Mesendoderm (in vitro differentiated cells): ENCODE data around the gene MFAP1.

Experiments used
- DNase-seq: peaks from one replicate; pipeline ENCODE4 v3.0.0; 2013
- H2AK5ac ChIP-seq: 2 replicates; pipeline ENCODE4 v1.6.1; 2013; ENCODE audit warnings: low read length, inconsistent platforms
- H2BK120ac ChIP-seq: 2 replicates; pipeline ENCODE4 v1.6.1; 2013; ENCODE audit warnings: low read depth, mild to moderate bottlenecking, low read length, moderate library complexity, mixed read lengths
- H2BK15ac ChIP-seq: replicated peaks from 2 replicates; pipeline ENCODE4 v1.6.1; 2013; ENCODE audit warnings: low read depth, mild to moderate bottlenecking, moderate library complexity
- H2BK5ac ChIP-seq: 2 replicates; pipeline ENCODE4 v1.6.1; 2013; ENCODE audit warnings: low read length, inconsistent platforms
- H3K18ac ChIP-seq: 2 replicates; pipeline ENCODE4 v1.6.1; 2013; ENCODE audit warnings: mild to moderate bottlenecking, low read length, mixed read lengths
- H3K23ac ChIP-seq: one replicate; pipeline ENCODE4 v1.6.1; 2013; ENCODE audit warnings: low read length
- H3K27ac ChIP-seq: 2 replicates; pipeline ENCODE4 v1.5.1; 2013; ENCODE audit warnings: low read depth, mild to moderate bottlenecking, inconsistent platforms, low read length, moderate library complexity
- H3K27me3 ChIP-seq: 2 replicates; pipeline ENCODE4 v1.6.1; 2013; ENCODE audit warnings: low read length, control low read depth, mild to moderate bottlenecking, inconsistent platforms; ENCODE audit not compliant: insufficient read depth, poor library complexity
- H3K36me3 ChIP-seq: 2 replicates; pipeline ENCODE4 v1.6.1; 2013; ENCODE audit warnings: low read length, inconsistent platforms; ENCODE audit not compliant: control insufficient read depth, insufficient read depth
- H3K4ac ChIP-seq: one replicate; pipeline ENCODE4 v1.6.1; 2013; ENCODE audit warnings: low read depth, mild to moderate bottlenecking, low read length, moderate library complexity
- H3K4me1 ChIP-seq: 2 replicates; pipeline ENCODE4 v1.6.1; 2013; ENCODE audit warnings: low read depth, low read length, inconsistent platforms; ENCODE audit not compliant: control insufficient read depth
- H3K4me2 ChIP-seq: 2 replicates; pipeline ENCODE4 v1.6.1; 2013; ENCODE audit warnings: low read length
- H3K4me3 ChIP-seq: 2 replicates; pipeline ENCODE4 v1.5.1; 2013; ENCODE audit warnings: mild to moderate bottlenecking, low read length
- H3K56ac ChIP-seq: one replicate; pipeline ENCODE4 v1.6.1; 2013; ENCODE audit warnings: low read length
- H3K79me1 ChIP-seq: 2 replicates; pipeline ENCODE4 v1.6.1; 2013; ENCODE audit warnings: low read length, inconsistent platforms
- H3K79me2 ChIP-seq: 2 replicates; pipeline ENCODE4 v1.6.1; 2013; ENCODE audit warnings: mild to moderate bottlenecking, low read length; ENCODE audit not compliant: control insufficient read depth, insufficient read depth
- H3K9ac ChIP-seq: 2 replicates; pipeline ENCODE4 v1.6.1; 2013; ENCODE audit warnings: low read length, inconsistent platforms
- H4K5ac ChIP-seq: one replicate; pipeline ENCODE4 v1.6.1; 2013; ENCODE audit warnings: low read length
- H4K8ac ChIP-seq: one replicate; pipeline ENCODE4 v1.6.1; 2013; ENCODE audit warnings: low read depth, mild to moderate bottlenecking, control low read depth, low read length, moderate library complexity
- WGBS: extraction: QIAGEN DNeasy Blood & Tissue Kit; methylation state at CpG from one replicate; pipeline ENCODE4 v1.1.7; 2013; ENCODE audit warnings: low lambda C conversion rate, missing lambda C conversion rate; ENCODE audit not compliant: insufficient coverage; ENCODE audit errors: extremely low coverage; 5-methylcytosine and 5-hydroxymethylcytosine counted together

Gene MFAP1

DNA sequence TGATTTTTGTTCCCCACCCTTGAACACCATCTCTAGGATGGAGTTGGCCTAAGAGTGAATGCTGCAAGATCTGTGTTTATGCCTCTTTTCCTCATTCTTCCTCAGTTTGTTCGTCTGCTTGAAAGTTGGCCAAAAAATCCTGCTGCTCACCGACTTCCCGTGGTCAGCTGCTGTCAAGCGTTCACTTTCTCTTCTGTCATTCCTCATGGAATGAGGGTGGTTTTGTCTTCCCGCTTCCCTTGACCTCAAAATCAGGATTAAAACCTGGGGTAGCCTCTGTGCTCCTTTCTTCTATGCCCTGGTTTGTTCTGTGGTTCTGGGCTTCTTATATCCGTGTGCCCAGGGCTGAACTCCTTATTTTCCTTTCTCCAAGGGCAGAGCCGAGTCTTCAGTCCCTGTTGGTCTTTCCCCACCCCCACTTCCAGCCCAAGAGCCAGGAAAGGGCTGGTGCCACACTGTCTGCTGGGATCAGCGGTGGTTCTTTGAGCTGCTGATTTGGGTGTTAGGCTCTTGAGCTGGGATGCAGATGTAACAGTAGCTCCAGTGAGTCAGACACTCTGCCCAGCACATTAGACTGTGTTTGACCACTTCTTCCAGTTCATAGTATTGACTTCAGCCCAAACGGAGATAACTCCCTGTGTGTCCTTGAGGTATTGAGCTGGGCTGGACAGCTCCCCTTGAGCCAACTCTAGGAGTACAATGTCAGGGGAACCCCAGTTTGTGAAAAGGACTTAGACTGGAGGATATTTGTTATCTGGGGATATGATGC, 30.0 kb downstream of the MFAP1 start:
- Histone ChIP-seq H3K79me1 (peaks cover 20% of the 10 kb centered on the region), H3K4me3 (no peak overlapping the region), H2BK120ac (no peak overlapping the region), H3K4me2 (no peak overlapping the region), H4K5ac (no peak overlapping the region), H3K79me2 (peaks cover 16% of the 10 kb centered on the region), H2BK5ac (no peak overlapping the region), H3K56ac (no peak overlapping the region), H2AK5ac (no peak overlapping the region), H3K27me3 (no peaks in the 10 kb centered on the region), H2BK15ac (no peak overlapping the region), H3K9ac (no peak overlapping the region), H3K36me3 (peaks cover 2% of the 10 kb centered on the region), H3K23ac (no peak overlapping the region), H3K18ac (no peak overlapping the region), H4K8ac (no peak overlapping the region), H3K4me1 (peaks cover 23% of the 10 kb centered on the region), H3K27ac (no peak overlapping the region), H3K4ac (no peak overlapping the region)
- no CpG with 5 or more reads among the region's 9 CpGs for WGBS
- peak; percentile 46 for DNase-seq

DNA sequence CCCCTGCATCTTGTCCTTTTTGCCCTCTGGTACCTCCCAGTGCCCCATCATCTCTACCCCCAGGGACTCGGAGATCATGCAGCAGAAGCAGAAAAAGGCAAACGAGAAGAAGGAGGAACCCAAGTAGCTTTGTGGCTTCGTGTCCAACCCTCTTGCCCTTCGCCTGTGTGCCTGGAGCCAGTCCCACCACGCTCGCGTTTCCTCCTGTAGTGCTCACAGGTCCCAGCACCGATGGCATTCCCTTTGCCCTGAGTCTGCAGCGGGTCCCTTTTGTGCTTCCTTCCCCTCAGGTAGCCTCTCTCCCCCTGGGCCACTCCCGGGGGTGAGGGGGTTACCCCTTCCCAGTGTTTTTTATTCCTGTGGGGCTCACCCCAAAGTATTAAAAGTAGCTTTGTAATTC, 30.8 kb downstream of the MFAP1 start:
- no peak overlapping the region for H3K27ac ChIP-seq

DNA sequence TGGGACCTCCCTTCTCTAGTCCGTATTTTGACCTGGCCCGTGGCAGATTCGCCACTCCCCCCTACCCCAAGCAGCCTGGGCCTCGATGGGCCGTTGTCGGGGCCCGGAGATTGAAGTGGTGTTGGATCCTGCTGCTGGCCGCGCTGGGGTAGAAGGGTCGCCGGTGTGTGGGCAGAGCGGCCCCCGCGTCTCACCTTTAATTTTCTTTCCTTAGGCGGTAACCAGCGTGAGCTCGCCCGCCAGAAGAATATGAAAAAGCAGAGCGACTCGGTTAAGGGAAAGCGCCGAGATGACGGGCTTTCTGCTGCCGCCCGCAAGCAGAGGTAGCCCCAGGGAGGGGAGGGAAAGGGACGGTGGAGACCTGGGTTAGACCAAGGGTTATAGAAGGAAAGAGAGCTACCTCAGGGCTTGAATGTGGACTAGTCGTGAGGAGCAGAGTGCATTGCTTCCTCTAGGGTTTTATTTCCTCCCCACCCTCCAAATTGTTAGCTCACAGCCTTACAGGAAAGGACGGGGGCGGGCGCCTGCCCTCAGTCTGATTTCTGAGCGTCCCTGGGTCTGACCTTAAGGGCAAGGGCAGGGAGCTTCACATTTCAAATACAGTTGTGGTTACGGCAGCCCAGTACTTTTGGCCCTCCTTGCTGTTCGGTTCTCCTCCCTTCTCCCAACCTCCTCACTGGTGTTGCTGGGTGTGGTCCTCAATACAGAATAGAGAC, 31.6 kb downstream of the MFAP1 start:
- Histone ChIP-seq H3K4me2 (peak overlapping the region; percentile 92), H3K36me3 (peaks cover 2% of the 10 kb centered on the region), H3K56ac (peak overlapping the region; percentile 98), H4K5ac (no peak overlapping the region), H3K9ac (peak overlapping the region; percentile 99), H2BK5ac (peak overlapping the region; percentile 30), H3K18ac (peak overlapping the region; percentile 78), H3K4ac (peak overlapping the region; percentile 95), H3K4me1 (peaks cover 23% of the 10 kb centered on the region), H3K79me2 (peaks cover 16% of the 10 kb centered on the region), H3K27ac (peak overlapping the region; percentile 21), H3K4me3 (peak overlapping the region; percentile 95), H3K23ac (peak overlapping the region; percentile 91), H4K8ac (no peak overlapping the region), H2AK5ac (peak overlapping the region; percentile 48), H3K79me1 (peaks cover 20% of the 10 kb centered on the region), H2BK120ac (no peak overlapping the region), H3K27me3 (no peaks in the 10 kb centered on the region), H2BK15ac (no peak overlapping the region)
- no CpG with 5 or more reads among the region's 33 CpGs for WGBS
- peak; percentile 59 for DNase-seq

More for the DNA sequence above, 30.8 kb downstream of the MFAP1 start:
- Histone ChIP-seq H3K4me3 (no peak overlapping the region), H4K8ac (no peak overlapping the region), H3K27me3 (no peaks in the 10 kb centered on the region), H3K79me2 (peaks cover 16% of the 10 kb centered on the region), H2BK120ac (no peak overlapping the region), H3K4me2 (peak overlapping the region; percentile 92), H3K79me1 (peaks cover 20% of the 10 kb centered on the region), H2AK5ac (no peak overlapping the region), H3K18ac (no peak overlapping the region), H3K9ac (peak overlapping the region; percentile 99), H3K23ac (no peak overlapping the region), H4K5ac (no peak overlapping the region), H2BK5ac (no peak overlapping the region), H3K4me1 (peaks cover 23% of the 10 kb centered on the region), H3K56ac (peak overlapping the region; percentile 98), H3K36me3 (peaks cover 2% of the 10 kb centered on the region), H3K4ac (no peak overlapping the region), H2BK15ac (no peak overlapping the region)
- DNase-seq, result no peak
- WGBS, result no CpG with 5 or more reads among the region's 10 CpGs

DNA sequence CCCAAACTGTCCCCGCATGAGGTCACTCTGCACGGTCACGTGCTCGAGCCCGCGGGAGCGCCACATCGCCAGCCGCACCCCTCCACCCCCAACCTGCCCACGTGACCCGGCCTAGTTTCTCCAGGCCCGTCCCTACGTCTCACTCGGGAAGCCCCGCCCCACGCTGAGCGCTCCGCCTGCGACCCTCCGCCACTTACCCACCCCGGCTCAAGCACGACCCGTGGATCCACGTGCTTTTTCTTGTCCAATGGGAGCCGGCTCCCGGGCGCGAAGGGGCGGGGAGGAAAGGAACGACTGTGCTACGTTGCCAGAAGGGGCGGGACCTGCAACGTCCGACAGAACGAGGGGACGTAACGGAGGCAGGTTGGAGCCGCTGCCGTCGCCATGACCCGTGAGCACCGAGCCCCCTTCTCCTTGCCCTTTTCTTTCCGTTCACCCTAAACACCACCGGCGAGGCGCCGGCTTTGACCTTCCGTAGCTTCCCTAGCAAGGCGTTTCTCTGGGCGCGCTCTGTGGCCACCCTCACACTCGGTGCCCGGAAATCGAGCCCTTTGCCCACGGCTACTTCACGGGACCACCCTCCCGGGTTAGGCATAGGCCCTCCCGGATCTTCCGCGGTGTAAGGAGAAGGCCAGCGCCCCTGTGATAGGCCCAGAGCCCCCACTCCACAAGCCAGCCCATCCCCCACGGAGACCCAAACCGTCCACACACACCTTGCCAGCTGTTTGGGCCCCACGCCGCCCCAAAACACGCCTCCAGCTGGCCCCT, 32.3 kb downstream of the MFAP1 start, which contains the start of gene SERF2:
Gene SERF2, plus strand, starts transcription at position 328 of the 768 bp plus-strand sequence. Its CDS starts 57 bp downstream, at position 385.
- no CpG with 5 or more reads among the region's 66 CpGs for WGBS
- Histone ChIP-seq H3K4me2 (peak within 1 kb of the TSS; percentile 92), H2AK5ac (peak within 1 kb of the TSS; percentile 48), H3K79me2 (peaks cover 16% of the 10 kb centered on the region), H3K27me3 (no peaks in the 10 kb centered on the region), H4K8ac (peak within 1 kb of the TSS; percentile 17), H3K4me1 (peaks cover 23% of the 10 kb centered on the region), H3K4ac (peak within 1 kb of the TSS; percentile 95), H3K23ac (peak within 1 kb of the TSS; percentile 91), H3K79me1 (peaks cover 20% of the 10 kb centered on the region), H3K56ac (peak within 1 kb of the TSS; percentile 98), H3K18ac (peak within 1 kb of the TSS; percentile 78), H3K27ac (peak within 1 kb of the TSS; percentile 25), H3K9ac (peak within 1 kb of the TSS; percentile 99), H2BK120ac (no peak within 1 kb of the TSS), H2BK15ac (no peak within 1 kb of the TSS), H3K36me3 (peaks cover 2% of the 10 kb centered on the region), H4K5ac (peak within 1 kb of the TSS; percentile 84), H2BK5ac (peak within 1 kb of the TSS; percentile 95), H3K4me3 (peak within 1 kb of the TSS; percentile 95)
- DNase-seq, result peak; percentile 100

DNA sequence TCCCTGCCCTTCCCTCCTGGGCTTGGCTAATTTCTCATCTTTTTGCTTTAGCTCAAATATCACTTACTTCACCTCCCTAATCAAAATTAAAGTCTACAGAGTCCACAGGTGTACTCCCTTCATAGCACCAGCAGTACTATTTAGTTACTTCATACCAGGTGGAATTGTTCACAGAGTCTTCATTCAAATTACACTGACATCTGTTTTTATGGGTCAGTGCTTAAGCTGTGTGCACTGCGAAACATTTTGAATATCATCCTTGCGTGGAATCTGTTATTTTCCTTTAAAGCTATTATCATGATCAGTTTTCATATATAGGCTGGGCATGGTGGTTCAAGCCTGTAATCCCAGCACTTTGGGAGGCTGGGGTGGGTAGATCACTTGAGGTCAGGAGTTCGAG, 35.1 kb downstream of the MFAP1 start:
- no peak for DNase-seq
- Histone ChIP-seq H2BK15ac (no peak overlapping the region), H2BK5ac (no peak overlapping the region), H3K79me2 (peaks cover 16% of the 10 kb centered on the region), H3K4me1 (peaks cover 10% of the 10 kb centered on the region), H3K4me2 (no peak overlapping the region), H3K4me3 (no peak overlapping the region), H3K4ac (no peak overlapping the region), H3K23ac (no peak overlapping the region), H3K18ac (no peak overlapping the region), H2AK5ac (no peak overlapping the region), H3K56ac (no peak overlapping the region), H3K27me3 (no peaks in the 10 kb centered on the region), H2BK120ac (no peak overlapping the region), H3K36me3 (no peaks in the 10 kb centered on the region), H3K9ac (no peak overlapping the region), H3K79me1 (peaks cover 16% of the 10 kb centered on the region), H4K5ac (no peak overlapping the region), H4K8ac (no peak overlapping the region), H3K27ac (no peak overlapping the region)
- no CpG with 5 or more reads among the region's 3 CpGs for WGBS
